Astrocyte (in vitro differentiated cells and primary cell): Measurements from ENCODE around the gene OPRL1.

Experiments
- EZH2 ChIP-seq: IDR thresholded peaks from 2 replicates; pipeline ENCODE4 v1.6.1; 2012; ENCODE audit warnings: mild to moderate bottlenecking, low read length, inconsistent platforms; ENCODE audit not compliant: insufficient read depth
- TF ChIP-seq, protein P1 (sequence below): IDR thresholded peaks from 2 replicates; pipeline ENCODE4 v1.5.1; 2011; ENCODE audit warnings: low read depth, mild to moderate bottlenecking, inconsistent platforms, low read length, moderate library complexity; ENCODE audit not compliant: insufficient read depth

DNA sequence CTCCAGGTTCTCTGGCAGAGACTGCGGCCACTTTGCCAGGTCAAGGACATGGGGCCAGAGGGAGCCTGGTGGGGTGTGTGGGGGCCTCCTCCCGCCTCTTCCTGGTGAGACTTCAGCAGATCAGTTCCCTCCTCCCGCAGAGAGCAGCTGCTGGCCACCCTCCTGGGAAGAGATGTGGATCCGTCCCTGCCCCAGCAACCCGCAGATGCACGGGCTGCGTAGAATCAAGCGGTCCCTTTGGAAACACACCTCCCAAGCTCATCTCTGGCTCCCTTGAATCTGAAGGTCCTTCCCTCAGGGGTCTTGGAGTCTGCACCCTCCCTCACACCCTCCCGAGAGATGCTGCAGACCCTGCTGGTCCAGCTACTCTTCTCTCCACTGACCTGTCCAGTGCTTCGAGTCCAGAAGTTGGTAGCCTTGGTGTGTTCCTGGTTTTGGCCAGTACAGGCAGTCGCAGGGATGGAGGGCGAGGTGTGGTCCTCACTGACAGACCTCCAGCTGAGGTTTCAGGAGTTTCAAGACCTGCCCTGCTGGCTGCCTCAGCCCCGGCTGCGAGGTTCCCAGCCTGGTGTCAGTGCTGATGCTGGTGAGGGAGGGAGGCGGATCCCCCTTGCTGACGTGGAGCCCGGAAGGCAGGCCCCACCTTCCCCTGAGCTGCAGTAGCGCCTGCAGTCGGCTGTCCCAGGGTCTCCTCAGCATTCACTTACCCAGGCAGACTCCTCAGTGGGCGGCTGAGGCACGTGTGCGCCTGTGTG lies 27.3 kb downstream of the OPRL1 start, which contains the start of gene NPBWR2:
- TF ChIP-seq, protein P1, sequence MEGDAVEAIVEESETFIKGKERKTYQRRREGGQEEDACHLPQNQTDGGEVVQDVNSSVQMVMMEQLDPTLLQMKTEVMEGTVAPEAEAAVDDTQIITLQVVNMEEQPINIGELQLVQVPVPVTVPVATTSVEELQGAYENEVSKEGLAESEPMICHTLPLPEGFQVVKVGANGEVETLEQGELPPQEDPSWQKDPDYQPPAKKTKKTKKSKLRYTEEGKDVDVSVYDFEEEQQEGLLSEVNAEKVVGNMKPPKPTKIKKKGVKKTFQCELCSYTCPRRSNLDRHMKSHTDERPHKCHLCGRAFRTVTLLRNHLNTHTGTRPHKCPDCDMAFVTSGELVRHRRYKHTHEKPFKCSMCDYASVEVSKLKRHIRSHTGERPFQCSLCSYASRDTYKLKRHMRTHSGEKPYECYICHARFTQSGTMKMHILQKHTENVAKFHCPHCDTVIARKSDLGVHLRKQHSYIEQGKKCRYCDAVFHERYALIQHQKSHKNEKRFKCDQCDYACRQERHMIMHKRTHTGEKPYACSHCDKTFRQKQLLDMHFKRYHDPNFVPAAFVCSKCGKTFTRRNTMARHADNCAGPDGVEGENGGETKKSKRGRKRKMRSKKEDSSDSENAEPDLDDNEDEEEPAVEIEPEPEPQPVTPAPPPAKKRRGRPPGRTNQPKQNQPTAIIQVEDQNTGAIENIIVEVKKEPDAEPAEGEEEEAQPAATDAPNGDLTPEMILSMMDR: no peak
- no peak for TF ChIP-seq EZH2
